NCI-H1092 treated with DMSO at 0.1 percent for 48 hours (cell line): ENCODE results near the gene FOXN4.

ENCODE experiments used
- DNase-seq: peaks from one replicate; lab custom pipeline; 2025; lab: John Stamatoyannopoulos, UW

Gene FOXN4

DNA sequence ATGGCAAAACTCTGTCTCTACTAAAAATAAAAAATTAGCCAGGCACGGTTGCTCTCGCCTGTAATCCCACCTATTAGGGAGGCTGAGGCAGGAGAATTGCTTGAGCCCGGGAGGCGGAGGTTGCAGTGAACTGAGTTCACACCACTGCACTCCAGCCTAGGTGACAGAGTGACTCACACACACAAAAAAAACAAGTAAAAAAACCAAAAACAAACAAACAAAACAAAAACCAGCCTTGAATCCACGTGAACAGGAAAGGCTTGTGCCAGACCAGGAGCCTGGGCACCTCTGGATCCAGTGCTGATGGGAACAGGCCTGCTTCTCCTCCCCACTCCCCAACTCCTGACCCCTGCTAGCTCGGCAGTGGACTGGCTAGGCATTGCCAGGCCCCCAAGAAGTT is 3.5 kb downstream of the FOXN4 start:
- no peak for DNase-seq

DNA sequence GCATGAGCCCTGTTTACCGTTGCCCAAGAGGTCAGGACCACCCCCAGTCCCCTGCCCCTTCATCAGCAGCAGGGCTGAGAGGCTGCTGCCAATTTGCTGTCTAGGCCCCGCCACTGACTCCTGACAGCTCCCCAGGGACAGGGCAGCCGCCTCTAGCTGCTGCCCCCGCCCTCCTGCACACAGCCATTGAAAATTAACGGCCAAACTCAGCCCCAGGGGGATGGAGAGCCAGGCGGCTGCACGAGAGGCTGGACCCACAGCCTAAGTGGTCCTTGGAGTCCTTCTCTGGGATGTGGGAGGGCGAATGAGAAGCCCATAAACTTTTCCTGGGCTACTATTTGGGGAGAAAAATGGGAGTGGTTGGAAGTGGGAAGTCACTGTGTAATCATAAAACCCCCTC is 4.6 kb downstream of the FOXN4 start:
- peak; percentile 65 for DNase-seq

DNA sequence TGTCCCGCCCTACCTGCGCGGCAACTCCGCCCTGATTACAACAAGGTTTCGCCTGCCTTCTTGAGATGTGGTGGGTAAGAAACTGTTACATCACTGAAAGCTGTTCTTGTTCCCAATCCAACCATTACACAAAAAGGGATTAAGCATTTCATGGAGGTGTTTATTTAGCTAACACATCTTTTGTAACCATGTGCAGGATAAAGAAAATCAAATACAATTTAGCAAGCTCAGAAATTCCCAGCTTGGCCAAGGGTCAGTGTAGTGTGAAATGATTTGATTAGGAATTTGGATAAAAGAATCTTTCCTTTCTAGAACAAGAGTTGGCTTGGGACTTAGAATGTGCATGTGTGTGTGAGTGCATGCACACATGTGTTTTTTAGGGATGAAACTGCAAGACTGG is 6.3 kb downstream of the FOXN4 start:
- no peak for DNase-seq

DNA sequence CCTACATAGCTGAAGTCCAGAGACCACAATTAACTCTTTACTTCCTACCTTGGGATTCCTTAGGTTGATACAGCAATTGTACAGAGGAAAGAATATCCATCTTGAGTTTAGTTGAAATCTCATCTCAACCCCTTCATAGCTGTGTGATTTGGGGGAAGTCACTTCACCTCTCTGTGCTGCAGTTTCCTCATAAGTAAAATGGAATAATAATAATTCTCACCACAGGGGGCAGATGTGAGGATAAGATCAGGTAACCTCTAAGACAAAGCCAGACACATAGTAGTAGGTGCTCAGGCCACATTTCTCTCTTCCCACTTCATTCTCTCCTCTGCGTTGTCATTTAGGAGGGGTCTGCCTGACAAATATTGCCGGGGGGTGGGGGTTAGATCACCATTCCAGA is 6.7 kb downstream of the FOXN4 start:
- no peak for DNase-seq

DNA sequence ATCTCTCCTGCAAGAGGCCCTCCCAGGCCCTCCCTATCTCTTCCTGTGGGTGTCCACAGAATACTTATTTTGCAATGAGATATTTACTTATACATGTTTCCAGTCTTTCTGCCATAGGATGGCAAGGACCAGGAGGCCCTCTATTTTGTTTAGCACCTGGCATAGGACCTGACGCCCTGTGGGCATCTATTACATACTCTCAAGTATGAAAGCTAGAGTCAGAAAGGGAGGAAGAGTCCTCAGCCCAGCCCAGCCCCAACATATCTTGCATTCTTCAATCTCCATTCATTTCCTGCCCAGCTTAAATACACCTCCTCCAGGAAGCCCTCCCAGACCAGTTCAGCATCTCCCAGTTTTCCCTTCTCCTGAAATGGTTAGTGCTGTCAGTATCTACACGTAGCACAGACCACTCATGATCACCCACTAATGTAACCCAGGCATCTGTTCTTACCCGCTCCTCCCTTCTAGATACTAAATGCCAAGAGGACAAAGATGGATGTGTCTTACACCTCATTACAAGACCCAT is 7.4 kb downstream of the FOXN4 start:
- no peak for DNase-seq

DNA sequence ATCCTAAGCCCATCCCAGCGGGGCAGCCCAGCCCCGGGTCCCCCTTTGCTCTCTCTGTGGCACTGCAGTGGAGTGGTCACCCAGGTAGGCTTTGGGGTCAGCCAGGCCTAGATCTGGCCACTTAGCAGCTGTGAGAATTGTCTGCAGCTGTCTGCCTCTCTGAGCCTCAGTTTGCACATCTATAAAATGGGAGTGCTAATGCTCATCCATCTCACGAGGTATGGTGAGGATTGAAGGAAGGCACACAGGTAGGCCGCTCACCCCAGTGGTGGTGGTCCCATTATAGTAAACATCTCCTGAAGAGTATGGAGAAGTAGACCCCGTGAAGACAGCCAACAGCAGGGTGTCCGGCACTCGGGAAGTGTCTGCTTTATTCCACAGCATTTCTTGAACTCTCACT is 9.2 kb downstream of the FOXN4 start:
- DNase-seq, result no peak

DNA sequence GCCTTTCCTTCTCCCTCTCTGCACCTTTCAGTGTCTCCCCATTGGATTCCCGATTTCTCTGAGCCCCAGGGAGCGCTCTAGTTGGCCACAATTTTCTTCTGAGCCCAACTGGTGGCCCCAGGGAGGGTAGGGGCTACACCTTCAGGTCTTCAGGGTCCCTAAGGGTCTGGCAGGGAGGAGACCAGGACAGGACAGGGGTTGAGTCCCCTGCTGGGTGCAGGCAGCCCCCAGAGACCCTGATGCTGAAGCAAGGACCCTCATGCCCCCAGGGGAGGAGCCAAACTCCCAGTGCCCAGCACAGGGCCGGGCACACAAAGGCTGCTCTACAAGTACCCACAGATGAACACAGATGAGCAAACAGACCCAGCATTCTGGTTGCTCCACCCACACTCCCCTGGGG is 12.7 kb downstream of the FOXN4 start:
- no peak for DNase-seq

DNA sequence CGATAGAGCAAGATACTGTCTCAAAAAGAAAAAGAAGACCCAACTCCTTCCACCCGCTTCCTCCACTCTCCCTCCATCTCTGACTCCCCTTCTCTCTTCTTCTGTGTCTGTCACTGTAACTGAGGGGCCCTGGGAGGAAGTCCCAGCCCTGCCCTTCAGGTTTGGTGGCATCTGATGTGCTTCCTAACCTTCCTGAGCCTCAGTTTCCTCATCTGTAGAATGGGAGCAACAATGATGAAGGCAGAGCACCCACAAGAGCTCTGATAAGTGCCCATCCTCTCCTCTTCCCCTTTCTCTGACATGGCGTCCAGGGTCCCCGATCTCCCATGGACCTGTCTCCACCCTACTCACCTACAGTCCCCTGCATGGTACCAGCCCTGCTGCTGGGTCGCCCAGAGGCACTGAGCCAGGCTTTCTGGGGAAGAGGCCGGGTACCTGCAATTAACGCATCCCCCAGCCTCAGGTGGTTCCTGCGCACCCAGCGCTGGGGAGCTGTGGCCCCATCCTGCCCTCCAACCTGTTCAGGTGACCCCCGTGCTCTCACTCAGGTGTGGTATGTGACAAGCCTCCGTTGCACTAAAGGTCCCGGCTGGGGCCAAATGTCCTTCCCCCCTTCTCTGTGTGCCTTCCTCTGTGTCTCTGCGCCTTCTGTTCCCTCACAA is 13.2 kb downstream of the FOXN4 start:
- no peak for DNase-seq

DNA sequence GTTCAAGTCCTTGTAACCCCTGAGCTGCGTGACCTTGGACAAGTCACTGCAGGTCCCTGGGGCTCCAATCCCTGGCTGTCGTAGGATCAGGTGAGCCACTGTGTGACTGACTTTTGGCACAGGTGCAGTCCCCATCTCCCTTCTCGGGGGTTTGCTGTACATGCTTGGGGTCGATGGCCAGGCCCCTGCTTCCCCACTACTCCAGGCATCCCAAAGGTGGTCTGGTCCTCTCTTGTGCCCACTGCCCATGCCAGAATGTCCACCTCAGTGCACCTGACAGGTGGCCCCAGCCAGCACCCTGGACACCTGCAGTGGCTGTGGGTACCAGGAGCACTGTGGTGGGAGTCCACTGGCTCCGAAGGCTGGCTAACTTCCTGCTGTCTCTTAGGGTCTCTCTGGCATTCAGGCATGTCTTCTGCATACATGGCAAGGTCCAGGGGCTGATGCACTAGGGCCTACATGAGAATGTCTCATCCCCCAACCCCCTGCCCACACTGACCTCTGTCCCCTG is 14.7 kb downstream of the FOXN4 start:
- no peak for DNase-seq

DNA sequence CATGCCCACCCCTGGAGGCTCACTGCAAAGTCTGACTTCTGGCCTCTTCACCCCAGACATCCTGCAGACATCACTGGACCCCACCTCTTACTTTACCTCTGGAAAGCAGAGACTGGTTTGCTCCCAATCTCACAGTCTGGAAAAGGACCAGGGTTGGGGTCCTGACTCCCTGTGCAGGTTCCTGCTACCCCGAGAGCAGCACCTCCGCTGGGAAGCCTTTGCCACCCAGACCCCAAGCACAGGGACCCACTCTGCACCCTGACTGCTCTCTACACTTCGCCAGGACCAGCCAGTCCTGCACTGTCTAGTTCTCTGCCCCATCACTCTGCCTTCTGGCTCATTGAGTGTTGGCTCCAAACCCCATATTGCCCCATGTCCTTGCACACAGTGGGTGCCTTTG is 16.0 kb downstream of the FOXN4 start:
- no peak for DNase-seq

DNA sequence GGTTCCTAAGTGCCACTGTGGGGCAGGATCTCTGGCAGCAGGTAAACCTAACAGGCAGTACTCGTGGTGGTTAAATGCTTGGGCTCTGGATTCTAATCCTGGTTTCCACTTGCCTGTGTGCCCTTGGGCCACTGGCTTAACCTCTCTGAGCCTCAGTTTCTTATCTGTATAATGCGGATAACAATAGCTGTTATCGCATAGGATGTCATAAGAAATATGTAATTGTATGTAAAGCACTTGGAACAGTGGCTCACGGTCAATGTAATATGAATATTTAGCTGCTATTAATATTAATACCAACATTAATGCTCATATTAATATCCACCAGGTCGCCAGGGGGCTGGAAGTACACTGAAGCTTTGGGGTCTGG is 16.8 kb downstream of the FOXN4 start:
- DNase-seq, result no peak

DNA sequence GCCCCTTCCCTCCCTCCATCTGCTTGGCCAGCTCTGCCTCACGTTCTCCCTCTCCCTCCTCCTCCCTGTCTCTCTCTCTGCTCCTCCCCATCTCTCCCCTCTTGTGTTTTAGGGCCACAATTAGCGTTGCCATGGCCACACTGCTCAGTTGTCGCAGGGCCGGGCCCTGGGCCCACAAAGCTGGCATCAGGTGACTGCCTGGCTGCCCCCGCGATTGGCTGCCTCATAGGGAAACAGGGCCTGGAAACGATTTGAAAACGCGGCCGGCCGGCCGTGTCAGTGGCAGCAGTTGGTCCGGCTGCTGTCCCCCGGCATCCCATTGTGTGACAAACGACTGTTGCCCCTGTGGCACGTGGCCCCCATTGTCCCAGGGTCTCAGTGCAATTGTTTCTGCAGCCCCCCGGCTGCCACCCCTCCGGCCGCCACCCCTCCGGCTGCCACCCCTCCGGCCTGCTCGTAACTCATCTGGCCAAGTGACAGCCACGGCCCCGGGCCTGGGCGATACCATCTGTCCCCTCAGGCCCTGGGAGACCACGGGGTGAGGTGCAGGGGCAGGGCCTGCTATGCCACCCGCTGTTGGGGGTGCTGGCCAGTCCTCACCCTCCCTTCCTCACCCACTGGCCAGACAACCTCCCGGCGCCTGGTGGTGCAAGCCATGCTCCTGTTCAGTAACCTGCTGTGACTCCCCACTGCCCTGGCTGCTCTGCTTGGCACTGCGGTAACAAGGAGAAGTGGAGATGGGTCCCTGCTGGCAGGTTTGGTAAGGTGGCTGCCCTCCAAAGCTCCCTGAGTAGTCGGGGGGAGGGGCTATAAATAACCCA is 17.4 kb downstream of the FOXN4 start:
- peak; percentile 93 for DNase-seq

DNA sequence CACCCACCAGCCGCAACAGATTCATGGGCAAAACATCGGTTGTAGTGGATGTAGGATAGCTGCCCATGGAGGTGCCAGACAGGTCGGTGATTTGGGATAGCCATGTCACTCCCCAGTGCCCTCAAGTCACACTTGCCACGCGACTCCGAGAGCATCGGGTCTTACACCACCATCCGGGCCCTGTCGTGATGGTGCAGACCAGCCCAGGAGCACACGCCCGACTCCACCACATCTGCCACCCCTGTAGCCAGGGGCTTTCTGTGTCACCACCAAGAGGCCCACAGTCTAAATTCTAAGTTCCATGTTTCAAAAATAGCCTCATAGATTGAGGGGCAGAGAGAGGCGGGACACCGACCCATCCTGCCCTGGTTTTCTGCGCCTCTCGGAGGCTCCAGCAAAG is 18.0 kb downstream of the FOXN4 start:
- DNase-seq, result no peak

DNA sequence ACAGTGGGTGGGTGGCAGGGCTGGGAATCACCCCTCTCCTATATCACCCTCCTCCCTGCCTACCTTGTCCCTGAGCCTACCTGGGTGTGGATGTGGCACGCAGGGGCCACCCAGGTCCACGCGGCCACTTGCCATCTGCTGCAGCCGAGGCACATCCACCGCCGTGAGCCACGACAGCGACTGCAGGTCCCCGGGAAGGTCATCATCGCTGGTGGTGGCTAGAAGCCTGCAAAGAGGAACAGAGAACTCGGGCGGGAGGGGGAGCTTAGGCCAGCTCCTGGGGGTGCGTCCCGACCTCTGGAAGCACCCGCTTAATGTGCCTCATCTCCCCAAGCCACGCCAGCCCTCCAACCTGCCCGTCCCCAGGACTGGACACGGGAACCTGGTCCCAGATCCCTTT is 19.0 kb downstream of the FOXN4 start:
- DNase-seq, result no peak

DNA sequence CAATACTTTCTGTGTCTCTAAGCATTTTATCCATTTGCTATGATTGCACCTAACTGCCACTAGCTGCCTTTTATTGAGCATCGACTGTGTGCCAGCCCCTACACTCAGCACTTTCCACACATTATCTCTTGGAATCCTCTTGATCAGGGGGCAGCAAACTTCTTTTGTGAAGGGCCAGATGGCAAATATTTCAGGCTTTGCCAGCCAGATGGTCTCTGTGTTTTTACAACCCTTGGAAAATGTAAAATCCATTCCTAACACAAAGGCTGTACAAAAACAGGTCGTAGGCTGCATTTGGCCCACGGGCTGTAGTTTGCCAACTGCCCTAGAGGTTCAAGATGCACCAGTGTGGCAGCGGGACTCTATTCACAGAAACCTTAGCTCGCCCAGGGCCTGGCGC is 19.5 kb downstream of the FOXN4 start:
- no peak for DNase-seq

DNA sequence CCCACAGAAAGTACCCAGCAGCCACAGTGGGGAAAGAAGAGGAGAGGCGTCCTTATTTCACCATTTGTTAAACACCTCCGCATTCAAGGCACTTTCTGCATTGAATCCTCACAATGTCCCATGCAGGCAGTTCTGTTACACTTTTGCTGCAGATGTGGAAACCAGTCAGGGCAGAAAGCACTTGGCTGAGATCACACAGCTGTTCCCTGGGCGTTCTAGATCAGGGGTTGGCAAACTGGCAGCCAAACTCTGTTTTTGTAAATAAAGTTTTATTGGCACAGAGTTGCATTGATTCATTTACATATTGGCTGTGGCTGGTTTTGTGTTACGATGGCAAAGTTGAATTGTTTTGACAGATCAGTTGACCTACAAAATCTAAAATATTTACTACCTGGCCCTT is 20.1 kb downstream of the FOXN4 start:
- no peak for DNase-seq

DNA sequence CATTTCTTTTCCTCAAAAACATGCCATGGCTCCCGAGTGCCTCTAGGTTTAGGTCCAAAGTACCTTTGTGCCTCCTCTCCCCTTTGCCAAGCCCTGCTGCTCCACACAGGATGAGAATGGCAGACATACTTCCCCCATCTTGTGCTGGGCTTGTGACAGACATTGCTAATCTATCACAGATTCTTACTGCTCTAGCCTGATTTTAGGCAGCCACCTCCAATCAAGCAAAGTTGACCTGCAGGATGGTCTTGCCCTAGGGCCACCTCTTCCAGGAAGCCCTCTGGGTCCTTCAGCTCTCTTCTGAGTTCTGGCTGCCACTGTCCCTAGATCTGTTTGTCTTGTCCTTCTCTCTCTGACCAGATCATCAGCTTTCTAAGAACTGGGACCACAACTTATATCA is 20.5 kb downstream of the FOXN4 start:
- DNase-seq, result no peak

DNA sequence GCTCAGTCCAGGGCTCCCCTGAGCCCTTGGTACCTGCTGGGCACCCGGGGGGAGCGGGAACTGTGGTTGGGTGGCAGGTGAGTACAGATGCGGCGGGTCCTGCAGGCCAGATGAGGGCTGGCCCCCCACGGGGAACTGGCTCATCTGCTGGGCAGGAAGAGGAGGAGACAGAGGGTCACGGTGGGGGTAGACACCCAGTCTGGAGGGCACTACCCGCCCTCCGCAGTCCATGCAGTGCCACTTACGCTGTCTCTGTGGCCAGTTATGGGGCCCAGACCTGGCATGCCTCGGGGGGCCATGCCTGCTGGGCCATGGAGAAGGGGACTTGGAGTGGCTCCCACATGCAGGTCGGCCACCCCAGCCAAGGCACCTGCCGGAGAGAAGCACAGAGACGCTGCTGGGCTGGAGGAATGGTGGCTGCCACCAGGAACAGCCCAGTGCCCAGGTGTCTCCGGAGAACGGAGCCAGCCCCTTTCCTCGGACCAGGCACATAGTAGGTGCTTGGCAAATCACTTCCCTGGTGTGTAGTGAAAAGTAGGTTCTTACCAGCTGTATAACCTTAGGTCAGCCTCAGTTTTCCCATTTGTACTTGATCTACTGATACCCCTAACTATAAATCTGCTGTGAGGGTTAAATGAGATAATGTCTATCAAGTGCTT is 21.1 kb downstream of the FOXN4 start:
- DNase-seq, result no peak

DNA sequence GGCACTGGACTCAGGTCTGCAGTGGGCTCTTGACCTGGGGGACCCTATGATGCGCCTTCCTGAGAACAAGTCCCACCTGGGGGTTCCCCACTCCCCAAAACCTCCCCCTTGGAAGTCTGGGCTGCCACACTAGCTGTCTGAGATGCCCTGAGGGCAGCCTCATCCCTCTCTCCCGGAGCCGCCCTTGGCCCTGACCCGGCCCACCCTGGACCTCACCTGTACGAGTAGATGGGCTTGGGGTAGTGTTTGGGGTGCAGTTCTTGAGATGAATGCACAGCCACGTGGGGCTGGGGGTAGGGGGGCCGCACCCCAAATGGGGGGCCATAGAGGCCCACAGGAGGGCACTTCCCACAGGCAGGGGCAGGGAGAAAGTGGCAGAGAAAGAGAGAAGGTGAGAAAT is 21.9 kb downstream of the FOXN4 start:
- no peak for DNase-seq

DNA sequence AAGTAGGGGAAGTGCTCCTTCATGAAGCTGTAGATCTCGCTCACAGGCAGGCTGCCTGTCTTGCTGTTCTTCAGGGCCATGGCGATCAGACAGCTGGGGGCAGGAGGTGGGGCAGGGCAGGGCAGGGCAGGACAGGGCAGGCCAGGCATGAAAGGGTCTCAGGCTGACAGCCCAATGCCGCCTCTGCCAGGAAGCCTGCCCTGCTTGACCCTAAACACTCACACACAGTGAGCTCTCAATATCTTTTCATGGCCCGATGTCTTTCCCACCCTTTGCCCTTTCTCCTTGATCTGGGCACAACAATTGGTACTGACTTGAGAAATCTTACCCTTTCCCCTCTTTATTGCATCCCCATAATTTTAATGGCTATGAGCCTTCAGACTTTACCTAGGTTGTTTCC is 22.4 kb downstream of the FOXN4 start:
- DNase-seq, result no peak

DNA sequence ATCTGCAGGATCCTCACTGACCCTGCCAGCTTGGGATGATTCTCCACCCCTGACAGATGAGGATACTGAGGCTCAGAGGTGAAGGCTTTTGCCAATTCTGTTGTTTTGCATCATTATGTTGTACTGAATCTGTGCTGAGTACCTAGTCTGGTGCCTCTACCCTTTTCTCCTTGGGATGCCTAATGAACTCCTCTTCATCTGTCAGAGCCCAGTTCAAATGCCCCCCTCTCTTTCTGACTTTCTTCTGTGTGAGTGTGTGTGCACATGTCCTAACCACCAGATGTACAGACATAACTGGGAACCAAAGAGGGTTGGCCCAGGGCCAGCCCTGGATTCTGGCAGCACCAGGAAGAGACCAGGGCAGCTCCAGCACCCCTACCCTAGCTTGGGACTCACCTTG is 22.8 kb downstream of the FOXN4 start:
- DNase-seq, result no peak

DNA sequence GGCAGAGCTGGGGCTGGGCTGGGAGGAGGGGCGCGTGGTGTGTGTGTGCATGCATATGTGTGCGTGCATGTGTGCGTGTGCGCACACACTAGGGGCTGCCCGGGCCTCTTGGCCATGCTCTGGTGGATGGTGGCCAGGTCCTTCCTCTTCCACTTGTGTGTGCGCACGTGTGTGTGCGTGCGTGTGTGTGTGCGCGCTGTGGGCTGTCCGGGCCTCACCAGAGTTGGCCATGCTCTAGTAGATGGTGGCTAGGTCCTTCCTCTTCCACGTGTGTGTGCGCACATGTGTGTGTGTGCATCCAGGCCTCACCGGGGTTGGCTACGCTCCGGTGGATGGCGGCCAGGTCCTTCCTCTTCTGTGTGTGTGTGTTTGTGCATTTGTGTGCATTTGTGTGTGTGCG is 24.7 kb downstream of the FOXN4 start:
- no peak for DNase-seq

DNA sequence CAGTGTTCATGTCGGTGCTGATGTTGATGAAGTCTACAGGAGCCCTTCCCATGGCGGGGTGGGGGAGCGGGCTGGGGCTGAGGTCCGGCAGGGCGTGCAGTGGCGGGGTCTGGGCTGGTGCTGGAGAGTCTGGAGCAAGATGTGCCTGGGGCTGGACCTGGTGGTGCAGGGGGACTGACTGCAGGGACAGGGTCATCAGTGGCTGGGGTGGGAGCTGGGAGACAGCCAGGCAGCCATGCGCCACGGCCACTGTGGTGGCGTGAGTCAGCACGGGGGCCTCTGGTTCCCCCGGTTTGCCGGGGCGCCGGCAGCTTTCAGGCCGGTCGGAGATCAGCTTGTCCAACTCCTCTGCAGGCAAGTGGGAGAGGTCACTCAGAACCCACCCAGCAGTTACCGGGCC is 27.6 kb downstream of the FOXN4 start:
- DNase-seq, result no peak
